NOMO-1 treated with dmso at 0.1 percent for 144 hours (cell line): ENCODE results near the gene ETV6.
"Not testable (repeated sequence)": the region's sequence is repeated elsewhere in the genome, so short reads cannot be mapped to it uniquely, and the experiment has no call there.

ENCODE experiments used
- DNase-seq: peaks from one replicate; lab custom pipeline; 2025; ENCODE audit not compliant: unreplicated experiment; lab: John Stamatoyannopoulos, UW

The ETV6 gene

GRCh38 chr12:11904124-11904523 is 254.7 kb downstream of the ETV6 start:
- DNase-seq: no peak

DNA sequence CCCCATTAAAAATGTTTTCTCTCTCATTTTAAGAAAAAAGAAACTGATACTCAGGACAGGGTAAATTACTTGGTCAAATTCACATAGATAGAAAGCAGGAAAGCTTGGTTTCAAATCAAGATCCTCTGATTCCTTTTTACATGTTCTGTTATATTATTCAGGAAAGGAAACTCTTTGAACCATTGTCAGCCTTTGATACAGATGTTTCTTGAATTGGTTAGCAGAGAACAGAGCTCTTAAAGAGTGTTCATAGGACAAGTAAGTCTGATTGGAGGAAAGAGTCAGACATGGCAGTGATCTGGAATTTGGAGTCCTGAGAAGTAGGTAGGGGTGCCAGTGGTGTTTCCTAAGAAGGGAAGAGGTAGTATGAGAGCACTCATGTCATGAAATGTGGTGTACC is 256.1 kb downstream of the ETV6 start:
- DNase-seq: no peak

- no peak for DNase-seq
These were observed 256.9 kb downstream of the ETV6 start for GRCh38 chr12:11906286-11906935.

GRCh38 chr12:11907625-11908024 is 258.2 kb downstream of the ETV6 start:
- no peak for DNase-seq

- not testable (repeated sequence) for DNase-seq
These were observed 259.9 kb downstream of the ETV6 start for GRCh38 chr12:11909406-11909805.

- DNase-seq: no peak
These were observed 266.6 kb downstream of the ETV6 start for GRCh38 chr12:11916113-11916512.

- DNase-seq: no peak
These were observed 267.3 kb downstream of the ETV6 start for GRCh38 chr12:11916771-11917170.

DNA sequence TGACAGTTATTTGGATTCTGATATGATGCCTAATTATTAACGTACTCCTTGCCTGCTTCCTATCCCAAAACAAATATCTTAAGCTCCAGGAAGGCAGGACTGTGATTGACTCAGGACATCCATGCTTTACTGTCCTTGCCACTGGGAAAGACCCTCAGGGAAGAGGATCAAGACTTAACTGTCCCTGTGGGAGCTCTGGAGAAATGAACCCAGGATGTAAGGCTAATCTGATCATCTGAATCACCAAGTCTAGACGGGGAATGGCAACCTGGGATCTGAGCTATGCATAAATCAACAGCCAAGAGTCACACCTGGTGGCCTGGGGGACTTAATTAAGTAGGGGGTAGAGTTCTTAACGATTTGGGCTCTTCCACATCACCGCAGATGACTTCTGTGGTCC is 268.0 kb downstream of the ETV6 start:
- no peak for DNase-seq

DNA sequence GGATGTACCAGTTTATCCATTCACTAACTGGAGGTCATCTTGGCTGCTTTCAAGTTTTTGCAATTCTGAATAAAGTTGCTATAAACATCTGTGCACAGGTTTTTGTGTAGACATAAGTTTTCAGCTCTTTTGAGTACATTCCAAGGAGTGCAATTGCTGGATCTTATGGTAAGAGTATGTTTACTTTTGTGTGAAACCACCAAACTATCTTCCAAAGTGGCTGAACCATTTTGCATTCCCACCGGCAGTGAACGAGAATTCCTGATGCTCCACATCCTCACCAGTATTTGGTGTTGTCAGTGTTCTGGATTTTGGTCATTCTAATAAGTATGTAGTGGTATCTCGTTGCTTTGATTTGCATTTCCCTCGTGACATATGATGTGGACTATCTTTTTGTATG is 270.8 kb downstream of the ETV6 start:
- DNase-seq: no peak

DNA sequence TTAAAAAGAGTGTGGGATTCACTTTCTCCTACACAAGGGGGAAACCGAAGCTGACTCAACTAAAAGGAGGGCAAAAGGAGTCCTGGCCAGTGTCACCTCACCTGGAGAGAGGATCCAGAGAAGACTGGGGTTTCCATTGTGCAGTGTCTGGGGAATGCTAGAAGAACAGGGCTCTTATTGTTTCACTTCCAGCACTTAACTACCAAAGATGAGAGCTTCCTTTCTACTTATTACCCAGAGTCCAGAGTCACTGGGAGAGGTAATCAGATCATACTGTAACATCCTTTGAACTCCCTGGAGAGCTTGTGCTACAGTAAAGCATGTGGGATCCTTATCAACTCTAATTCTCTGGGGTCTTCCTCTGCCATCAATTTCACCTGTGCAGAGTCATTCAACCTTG is 272.9 kb downstream of the ETV6 start:
- no peak for DNase-seq

DNA sequence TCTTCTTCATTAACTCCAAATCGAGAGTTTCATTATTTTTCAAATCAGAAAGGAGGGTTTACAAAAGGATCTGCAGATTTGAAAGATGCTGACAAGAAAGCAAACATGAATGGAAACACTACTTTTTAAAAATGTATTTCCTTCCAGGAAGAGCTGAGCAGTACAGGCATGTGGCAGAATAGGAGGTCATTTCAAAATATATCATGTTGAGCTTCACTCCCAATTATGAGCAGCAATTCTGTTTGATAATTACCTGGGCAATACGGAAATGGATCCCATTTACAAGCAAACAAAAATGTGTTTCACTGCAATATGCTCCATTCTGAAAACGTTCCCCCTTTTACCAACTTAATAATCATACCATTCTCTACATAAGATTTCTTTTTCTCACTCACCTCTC is 273.6 kb downstream of the ETV6 start:
- DNase-seq: no peak

GRCh38 chr12:11927286-11927935 is 277.9 kb downstream of the ETV6 start:
- DNase-seq: no peak

DNA sequence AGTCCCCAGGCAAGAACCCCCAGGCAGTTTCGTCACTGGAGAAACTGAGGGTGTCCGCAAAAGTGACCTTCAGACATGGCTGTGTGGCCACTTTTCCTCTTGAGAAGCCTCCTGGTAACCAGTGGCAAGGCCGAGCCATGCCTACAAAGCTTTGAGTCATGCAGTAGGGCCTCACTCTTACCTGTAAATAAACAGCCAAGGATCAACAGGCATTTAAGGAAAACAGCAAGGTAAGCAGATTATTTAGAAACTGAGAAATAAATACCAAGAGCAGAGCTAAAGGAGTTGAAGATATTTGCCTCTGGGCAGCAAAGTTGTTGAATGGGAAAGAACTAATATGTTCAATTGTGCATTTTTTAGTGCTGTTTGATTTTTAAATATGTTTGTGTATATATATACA is 280.2 kb downstream of the ETV6 start:
- no peak for DNase-seq

DNA sequence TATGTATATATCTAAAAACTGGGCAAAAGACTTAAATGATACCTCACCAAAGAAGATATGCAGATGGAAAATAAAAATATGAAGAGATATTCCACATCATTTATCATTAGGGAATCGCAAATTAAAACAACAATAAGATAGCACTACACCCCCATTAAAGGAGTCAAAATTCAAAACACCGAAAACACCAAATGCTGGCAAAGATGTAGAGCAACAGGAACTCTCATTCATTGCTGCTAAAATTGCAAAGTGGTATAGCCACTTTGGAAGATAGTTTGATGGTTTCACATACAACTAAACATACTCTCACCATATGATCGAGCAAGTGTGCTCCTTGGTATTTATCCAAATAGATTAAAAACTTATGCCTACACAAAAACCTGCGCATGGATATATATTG is 289.7 kb downstream of the ETV6 start:
- DNase-seq: no peak

DNA sequence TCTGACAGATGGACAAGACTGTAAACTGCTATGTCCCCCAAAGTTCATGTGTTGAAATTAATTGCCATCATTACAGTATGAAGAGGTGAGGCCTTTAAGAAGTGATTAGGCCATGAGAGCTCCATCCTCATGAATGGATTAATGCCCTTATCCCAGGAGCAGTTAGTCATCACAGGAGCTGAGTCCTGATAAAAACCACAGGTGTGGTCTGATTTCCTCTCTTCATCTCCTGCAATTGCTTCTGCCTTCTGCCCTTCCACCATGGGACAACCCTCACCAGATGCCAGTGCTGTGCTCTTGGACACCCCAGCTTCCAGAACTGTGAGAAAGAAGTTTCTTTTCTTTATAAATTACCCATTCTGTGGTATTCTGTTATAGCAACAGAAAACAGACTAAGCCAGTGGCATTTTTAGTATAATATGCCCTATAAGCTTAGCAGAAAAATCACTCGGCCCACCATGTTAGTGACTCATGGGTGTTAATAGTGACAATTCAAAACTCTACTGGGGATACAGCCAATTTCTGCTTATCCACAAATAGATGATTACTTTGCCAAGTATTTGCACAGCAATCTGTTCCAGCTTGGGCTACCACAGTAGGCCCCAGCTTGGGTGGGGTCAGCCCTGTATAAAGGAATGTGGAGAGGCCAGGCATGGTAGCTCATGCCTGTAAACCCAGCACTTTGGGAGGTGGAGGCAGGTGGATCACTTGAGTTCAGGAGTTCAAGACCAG is 292.3 kb downstream of the ETV6 start:
- DNase-seq: no peak

GRCh38 chr12:11943919-11944700 is 294.6 kb downstream of the ETV6 start:
- DNase-seq: no peak
